ENCODE measurements around the gene WDR33.
A peak's percentile ranks its signal among the peaks of the same experiment; 100 is the strongest.

The WDR33 gene

GRCh38 chr2:127698553-127699355 is 112.2 kb downstream of the WDR33 start:
- no peak for DNase-seq (ENCODE audit: low read depth in 3 of 3, low spot score in 1 of 3)

- DNase-seq (ENCODE audit: low read depth in 3 of 3, low spot score in 1 of 3): no peak
Measured at GRCh38 chr2:127697482-127698180, 113.3 kb downstream of the WDR33 start.

GRCh38 chr2:127695491-127696472 is 115.2 kb downstream of the WDR33 start:
- DNase-seq (ENCODE audit: low read depth in 3 of 3, low spot score in 1 of 3): peak in 1 of 3 donors; percentile 35

DNA sequence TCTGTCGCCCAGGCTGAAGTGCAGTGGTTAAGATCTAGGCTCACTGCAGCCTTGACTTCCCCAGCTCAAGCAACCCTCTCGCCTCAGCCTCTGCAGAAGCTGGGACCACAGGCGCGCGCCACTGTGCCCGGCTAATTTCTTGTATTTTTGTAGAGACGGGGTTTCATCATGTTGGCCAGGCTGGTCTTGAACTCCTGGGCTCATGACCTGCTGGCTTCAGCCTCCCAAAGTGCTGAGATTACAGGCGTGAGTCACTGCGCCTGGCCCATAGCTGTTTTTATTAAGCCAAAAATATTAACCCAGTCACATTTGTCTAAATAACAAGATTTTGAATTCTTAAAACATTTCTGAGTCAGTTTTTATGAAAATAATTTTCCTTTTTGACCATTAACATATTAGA is 116.0 kb downstream of the WDR33 start:
- DNase-seq (ENCODE audit: low read depth in 3 of 3, low spot score in 1 of 3): no peak

DNA sequence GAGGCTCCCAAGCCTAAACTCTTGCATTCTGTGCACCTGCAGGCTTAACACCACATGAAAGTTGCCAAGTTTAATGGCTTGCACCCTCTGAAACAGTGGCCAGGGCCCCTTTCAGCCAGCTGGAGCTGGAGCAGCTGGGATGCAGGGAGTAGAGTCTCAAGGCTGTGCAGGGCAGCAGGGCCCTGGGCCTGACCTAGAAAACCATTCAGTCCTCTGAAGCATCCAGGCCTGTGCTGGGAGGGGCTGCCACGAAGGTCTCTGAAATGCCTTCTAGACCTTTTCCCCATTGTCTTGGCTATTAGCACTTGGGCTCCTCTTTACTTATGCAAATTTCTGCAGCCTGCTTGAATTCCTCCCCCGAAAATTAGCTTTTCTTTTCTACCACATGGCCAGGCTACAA is 120.3 kb downstream of the WDR33 start:
- no peak for DNase-seq (ENCODE audit: low read depth in 3 of 3, low spot score in 1 of 3)

DNA sequence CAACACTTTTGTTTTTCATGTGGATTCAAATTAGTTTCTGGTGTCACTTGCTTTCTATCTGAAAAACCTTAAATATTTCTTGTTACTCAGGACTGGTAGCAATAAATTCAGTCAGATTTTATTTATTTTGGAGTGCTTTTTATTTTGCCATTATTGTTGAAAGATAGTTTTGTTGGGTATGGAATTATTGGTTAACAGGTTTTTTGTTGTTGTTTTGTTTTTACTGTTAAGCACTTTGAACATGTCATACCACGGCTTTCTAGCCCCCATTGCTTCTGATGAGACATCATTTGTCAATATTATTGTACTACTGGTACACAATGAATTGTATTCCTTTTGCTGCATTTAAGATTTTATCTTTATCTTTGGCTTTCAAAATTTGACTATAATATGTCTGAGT is 122.6 kb downstream of the WDR33 start:
- no peak for DNase-seq (ENCODE audit: low read depth in 3 of 3, low spot score in 1 of 3)

- DNase-seq (ENCODE audit: low read depth in 3 of 3, low spot score in 1 of 3): no peak
Measured at GRCh38 chr2:127685410-127686080, 125.4 kb downstream of the WDR33 start.

DNA sequence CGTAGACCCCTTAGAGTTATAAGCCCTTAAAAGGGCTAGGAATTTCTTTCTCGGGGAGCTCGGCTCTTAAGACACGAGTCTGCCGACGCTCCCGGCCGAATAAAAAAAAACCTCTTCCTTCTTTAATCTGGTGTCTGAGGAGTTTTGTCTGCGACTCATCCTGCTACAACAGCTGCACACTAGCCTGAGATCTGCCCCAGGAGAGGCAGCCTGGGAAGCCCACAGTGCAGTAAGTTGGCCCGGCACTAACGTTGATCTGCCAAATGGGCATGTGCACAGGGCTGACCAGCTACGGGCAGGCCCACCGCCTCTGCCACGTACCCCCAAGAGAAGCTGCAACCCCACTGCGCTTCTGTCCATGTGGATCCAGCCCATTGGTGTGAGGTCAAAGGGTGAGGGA is 127.2 kb downstream of the WDR33 start:
- no peak for DNase-seq (ENCODE audit: low read depth in 3 of 3, low spot score in 1 of 3)

GRCh38 chr2:127683056-127683455 is 127.9 kb downstream of the WDR33 start:
- DNase-seq (ENCODE audit: low read depth in 3 of 3, low spot score in 1 of 3): no peak

DNA sequence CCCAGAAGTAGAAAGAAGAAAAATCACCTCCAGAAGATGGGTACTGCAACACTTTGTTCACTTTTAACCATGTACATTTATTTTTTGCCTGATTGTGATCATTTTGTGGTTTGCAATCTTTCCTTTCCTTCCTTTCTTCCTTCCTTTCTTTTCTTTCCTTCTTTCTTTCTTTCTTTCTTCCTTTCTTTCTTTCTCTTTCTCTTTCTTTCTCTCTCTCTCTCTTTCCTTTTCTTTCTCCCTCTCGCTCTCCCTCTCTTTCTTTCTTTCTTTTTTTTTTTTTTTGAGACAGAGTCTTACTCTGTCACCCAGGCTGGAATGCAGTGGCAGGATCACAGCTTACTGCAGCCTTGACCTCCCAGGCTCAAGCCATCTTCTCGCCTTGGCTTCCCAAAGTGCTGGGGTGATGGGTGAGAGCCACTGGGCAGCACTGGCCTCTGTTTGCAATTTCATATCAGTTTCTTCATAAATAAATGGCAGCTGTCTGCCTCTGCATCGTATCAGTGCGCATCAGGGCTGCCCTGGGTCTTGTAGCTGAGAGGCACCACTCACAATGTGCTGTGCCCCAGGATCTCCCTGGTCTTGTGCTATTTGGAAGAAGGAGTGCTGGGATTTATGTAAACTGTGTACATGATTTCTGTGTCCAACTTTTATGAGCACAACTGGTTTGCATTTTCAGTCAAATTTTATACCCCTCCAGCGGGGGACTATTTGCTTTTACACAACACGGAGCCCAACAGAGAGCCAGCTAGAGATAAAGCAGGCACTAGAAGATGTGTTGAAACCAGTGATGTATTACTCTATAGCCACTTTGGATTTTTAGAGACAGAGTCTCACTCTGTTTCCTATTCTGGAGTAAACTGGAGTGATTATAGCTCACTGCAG is 128.8 kb downstream of the WDR33 start:
- DNase-seq (ENCODE audit: low read depth in 3 of 3, low spot score in 1 of 3): no peak

GRCh38 chr2:127681288-127681804 is 129.6 kb downstream of the WDR33 start:
- DNase-seq (ENCODE audit: low read depth in 3 of 3, low spot score in 1 of 3): no peak

DNA sequence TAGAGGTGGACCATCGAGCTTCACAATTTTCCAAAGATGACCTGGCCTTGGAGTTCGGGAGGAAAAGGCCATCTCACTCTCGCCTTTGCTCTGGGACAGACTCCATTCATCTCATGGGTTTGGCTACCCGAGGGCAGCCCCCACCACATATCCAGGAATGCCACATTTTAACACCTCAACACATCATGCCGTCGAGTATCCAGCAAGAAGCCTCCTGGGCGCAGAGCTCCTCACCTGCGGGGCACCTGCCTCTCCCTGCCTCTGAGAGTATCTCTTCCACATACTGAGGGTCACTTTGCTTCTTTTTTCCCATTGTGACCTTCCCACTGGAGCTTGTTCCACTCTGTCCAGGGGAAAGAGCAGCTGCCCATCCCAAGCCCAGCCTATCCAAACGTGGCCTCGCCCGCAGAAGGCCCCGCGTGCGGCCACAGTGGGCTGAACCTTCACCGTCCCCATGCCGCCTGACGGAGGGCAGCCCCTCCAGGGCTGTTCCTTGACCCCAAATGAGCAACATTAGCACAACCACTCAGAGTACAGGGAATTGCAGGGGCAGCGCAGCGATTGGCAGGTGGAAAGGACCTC is 130.2 kb downstream of the WDR33 start:
- no peak for DNase-seq (ENCODE audit: low read depth in 3 of 3, low spot score in 1 of 3)

DNA sequence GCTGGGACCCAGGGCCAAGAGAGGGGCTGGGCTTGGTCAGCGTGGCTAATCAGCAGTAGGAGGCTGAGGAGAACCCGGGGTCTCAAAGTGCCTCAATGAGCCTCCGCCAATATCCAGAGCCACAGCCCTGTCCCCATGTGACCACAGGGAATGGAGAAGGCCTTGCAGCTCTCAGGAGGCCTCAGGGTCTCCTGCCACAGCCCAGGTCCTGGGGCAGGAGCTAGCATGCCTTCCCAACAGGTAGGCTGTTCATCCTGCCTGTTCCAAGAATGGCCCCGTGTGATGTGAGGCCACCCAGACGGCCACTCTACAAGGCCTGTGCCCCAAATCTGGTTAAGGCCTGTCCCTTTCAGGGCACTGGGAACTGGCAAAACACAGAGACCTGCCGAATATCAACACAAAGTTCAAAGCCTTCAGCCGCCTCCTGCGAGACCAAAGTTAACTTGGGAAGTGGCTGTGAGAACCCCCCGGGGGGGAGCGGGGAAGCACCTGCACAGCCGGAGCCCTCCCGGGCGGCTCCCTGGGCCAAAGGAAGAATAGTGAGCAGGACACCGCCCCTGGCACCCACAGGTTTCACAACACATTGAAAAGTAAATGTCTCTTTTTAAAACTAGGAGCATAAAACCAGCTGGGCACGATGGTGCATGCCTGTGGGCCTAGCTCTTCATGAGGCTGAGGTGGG is 131.2 kb downstream of the WDR33 start:
- no peak for DNase-seq (ENCODE audit: low read depth in 3 of 3, low spot score in 1 of 3)

DNA sequence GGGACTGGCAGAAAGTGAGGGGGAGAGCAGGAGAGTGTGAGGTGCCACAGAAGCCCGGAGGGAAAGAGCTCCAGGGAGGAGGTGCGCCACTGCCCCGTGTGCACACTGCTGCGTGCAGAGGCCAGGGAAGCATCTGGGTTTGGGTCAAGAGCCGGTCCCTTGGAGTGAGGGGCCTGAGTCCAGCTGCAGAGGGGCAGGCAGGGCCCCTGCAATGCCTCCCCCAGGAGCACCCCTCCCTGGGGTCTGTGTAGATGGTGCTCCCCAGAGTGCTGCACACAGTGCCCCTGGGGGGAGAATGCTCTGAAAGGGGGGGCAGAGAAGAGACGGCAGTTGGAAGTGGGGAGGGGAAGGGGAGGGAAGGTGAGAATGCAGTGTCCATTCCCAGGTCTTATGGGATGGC is 132.0 kb downstream of the WDR33 start:
- no peak for DNase-seq (ENCODE audit: low read depth in 3 of 3, low spot score in 1 of 3)

DNA sequence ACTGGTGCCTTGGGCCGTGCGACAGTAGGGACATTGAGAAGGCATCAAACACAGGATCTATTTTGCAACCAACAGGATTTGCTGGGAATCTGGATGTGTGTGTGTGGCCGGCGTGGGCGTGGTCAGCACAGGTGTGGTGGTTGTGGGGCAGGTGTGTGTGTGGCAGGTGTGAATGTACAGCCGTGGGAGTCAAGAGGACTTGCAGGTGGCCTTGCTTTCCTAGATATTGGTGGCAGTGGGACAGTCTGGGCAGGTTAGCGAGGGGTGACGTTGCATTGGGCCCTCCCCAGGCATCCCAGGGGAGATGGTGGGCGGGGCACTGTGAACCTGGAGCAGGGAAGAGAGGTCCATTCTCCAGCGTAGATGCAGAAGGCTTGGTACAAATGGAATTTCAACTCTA is 132.4 kb downstream of the WDR33 start:
- DNase-seq (ENCODE audit: low read depth in 3 of 3, low spot score in 1 of 3): no peak

DNA sequence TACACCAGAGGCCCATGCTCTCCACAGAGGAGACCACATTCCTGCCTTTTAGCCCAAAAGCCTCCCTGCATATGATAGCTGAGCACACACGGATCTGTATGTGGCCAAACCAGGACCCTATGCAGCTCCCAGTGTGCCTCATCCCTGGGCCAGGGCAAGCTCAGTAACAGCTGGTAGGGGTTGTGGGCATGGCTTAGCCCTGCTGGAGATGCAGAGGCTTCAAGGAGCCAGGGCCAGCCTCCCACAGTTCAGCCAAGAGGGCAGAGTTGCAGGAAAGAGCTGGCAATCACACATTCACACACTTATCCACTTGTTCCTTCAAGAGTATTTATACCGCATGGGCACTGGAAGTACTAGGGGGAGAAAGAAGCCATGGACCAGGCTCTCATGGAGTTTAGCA is 134.1 kb downstream of the WDR33 start:
- DNase-seq (ENCODE audit: low read depth in 3 of 3, low spot score in 1 of 3): no peak

DNA sequence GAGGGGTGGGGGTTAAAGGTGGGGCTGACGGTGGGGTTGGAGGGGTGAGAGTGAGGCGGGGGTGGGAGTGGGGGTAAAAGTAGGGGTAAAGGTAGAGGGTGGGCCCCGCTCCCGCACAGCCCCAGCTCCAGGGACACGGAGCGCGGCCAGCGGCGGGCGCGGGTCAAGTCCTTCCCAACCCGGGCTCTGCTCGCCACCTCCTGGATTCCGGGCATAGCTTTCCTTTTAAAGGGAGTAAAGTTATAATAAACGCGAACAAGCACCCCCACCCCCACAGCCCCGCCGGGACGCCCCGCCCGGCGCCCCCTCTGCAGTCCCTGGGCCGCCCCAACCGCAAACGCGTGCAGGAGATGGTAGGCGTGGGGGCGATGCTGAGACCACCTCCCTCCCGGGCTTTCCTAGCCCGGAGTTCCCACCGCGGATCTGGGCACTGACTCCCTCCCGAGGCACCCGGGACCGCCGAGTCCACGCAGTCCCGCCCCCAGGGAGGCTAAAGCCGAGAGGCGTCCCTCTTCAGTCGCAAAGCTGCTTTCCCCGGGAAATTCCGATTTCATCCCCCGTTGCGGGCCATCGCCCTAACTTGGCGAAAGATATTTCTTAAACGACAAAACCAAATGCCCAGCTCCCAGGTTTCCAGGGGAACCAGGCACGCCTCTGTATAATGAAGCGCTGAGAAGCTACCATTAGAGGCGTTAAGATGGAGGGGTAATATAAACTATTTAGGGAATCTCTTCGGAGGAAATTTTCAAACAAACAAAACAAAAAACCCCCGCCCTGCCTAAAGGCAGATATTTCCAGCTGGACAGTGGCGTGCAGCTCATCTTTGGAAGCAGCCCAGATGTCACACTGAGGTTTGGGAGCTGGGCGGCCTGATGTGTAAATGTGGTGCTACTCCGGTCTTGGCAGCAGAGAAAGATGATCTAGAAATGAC is 135.4 kb downstream of the WDR33 start, which contains the start of gene LIMS2:
LIMS2 (minus strand) TSS at position 200 of the 931 bp plus-strand sequence. CDS start 506 bp downstream, outside the sequence.
- no peak for DNase-seq (ENCODE audit: low read depth in 3 of 3, low spot score in 1 of 3)
